ENCODE data around the gene CYB561D1. TPM values are rescaled to one million over a fixed set of nuclear protein-coding genes. Genes with fewer than 3 reads are reported as not detected.

CYB561D1 gene
- total RNA-seq, 1 experiment from 2014 or later: 11.7 TPM

DNA sequence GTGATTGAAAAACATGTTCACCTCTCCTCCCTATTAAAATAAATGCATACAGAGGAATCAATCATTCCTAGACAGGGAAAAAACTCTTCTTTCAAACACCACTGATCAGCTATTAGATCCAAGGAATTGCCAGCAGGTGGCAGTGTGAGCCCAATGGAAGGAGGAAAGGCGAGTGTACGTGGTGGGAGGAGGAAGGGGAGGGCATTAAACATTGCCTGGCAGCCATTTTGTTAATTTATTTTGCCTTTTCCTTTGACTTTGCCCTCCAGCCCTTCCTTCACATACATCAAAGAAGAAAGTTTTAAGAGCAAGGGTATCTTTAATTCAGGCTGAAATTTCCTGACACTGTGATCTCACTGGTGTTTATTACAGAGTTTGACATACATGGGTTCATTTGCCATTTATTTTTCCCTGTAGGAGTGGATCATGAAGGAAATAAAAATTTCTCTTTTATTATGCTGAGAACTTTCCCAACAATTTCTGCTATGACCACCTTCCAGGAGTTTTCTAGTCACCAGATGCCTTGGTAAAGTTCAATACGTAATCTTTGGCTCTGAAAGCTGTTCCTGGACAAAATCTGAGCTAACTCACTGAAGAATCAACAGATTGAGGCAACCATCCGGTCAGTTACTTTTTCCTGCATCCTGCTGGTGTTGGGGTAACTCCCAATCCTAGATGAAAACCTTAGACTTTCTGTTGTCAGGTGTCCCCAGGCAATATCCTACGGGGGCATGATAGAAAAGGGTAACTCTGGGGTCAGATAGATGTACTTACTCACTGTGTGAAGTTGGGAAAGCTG is 52.6 kb downstream of the CYB561D1 start:
- intact Hi-C loops (cut with micrococcal nuclease; ENCODE audit: unreplicated experiment): loop anchor here (1.0 to 5.0 kb wide), 9 partner anchors 24 to 560 kb away; partner anchors contain the start of gene AHCYL1
- peak; percentile 80 to 81 for DNase-seq

DNA sequence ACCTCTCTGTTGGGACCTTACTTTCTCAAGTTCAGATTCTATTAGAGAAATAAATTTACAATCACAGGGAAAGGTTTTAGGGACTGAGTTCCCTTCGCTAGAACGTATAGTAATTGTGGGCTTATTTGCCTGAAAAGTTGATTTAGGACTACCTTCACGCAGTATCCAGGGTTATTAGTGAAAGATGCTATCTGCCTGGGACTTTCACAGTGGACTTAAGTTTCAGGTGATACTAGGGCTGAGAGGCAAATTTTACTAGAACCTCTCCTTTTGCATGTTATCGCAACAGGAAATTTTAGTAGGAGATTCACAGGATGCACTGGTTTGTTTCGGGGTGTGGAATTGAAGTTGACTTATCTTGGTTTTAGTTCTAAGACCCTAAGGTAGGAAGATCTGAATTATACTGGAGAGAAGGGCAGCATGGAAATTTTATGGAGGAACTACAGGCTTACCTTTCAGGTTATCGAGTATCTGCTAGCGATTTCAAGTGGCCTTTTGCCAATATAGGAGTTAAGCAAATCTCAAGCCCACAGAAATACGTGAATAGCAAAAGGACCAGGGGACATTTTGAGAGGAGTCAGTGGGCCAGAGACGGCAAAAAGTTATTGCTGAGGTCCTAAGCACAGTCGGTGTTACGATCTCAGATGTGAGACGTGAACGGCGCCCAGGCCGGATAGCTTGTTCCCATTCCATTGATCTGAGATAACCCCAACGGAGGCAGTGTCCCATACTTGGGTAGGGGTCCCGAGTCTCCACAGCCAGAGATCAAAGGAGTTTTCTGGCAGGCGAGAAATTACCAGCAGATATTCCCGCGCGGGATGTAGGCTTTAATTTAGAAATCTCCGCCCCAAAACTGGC is 53.8 kb downstream of the CYB561D1 start:
- TSS peak; percentile 93 for BruUV-seq (replicated peaks)
- CTCF ChIA-PET: interaction anchor here (0.5 to 1.8 kb wide), 6 partner anchors 40 to 93 kb away, joined by 3 to 20 read pairs (median 5); partner anchors contain the start of gene AMPD2
- H3K27me3 ChIP-seq (ENCODE audit: insufficient read depth, low read depth): no peaks in the 10 kb centered on the region
- H3K27ac ChIP-seq: peak overlapping the region; percentile 91
- peaks cover 23% of the 10 kb centered on the region for H3K4me1 ChIP-seq (replicated peaks; ENCODE audit: insufficient read depth)
- peak in 1 of 2 experiments; percentile 46 for DNase-seq
- no peaks in the 10 kb centered on the region for H3K36me3 ChIP-seq (ENCODE audit: low read depth)
- no peaks in the 10 kb centered on the region for H3K9me2 ChIP-seq (ENCODE audit: insufficient read depth)
- H3K79me2 ChIP-seq (ENCODE audit: low read depth): peaks cover 61% of the 10 kb centered on the region
- H3K4me2 ChIP-seq: peak overlapping the region; percentile 95
- peaks cover 32% of the 10 kb centered on the region for H4K20me1 ChIP-seq (ENCODE audit: insufficient read depth)
- H3K9me3 ChIP-seq (ENCODE audit: insufficient read depth, low read depth): no peaks in the 10 kb centered on the region
- intact Hi-C loops (cut with micrococcal nuclease; ENCODE audit: unreplicated experiment): loop anchor here (2.0 to 5.0 kb wide), 4 partner anchors 23 to 455 kb away; no protein-coding TSS in a partner anchor
- H2AFZ ChIP-seq: peak overlapping the region; percentile 93
- POLR2A ChIA-PET (ENCODE audit: unreplicated experiment): interaction anchor here (0.6 to 1.3 kb wide), 7 partner anchors 16 to 235 kb away, joined by 3 to 10 read pairs (median 4); no protein-coding TSS in a partner anchor
- H3F3A ChIP-seq (ENCODE audit: insufficient read depth, low read depth): 0 out of 2 replicates have a peak, but pooled peaks cover 8% of the 10 kb centered on the region
- no peak for TF ChIP-seq EZH2 (IDR thresholded peaks at IDR 0.05; ENCODE audit: low read depth)
- TF ChIP-seq, protein P1, sequence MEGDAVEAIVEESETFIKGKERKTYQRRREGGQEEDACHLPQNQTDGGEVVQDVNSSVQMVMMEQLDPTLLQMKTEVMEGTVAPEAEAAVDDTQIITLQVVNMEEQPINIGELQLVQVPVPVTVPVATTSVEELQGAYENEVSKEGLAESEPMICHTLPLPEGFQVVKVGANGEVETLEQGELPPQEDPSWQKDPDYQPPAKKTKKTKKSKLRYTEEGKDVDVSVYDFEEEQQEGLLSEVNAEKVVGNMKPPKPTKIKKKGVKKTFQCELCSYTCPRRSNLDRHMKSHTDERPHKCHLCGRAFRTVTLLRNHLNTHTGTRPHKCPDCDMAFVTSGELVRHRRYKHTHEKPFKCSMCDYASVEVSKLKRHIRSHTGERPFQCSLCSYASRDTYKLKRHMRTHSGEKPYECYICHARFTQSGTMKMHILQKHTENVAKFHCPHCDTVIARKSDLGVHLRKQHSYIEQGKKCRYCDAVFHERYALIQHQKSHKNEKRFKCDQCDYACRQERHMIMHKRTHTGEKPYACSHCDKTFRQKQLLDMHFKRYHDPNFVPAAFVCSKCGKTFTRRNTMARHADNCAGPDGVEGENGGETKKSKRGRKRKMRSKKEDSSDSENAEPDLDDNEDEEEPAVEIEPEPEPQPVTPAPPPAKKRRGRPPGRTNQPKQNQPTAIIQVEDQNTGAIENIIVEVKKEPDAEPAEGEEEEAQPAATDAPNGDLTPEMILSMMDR (conservative IDR thresholded peaks at IDR 0.05): no peak
- H3K4me3 ChIP-seq: peak overlapping the region; percentile 93

More for the DNA sequence above, 52.6 kb downstream of the CYB561D1 start:
- Histone ChIP-seq H3K36me3 (ENCODE audit: low read depth) (no peaks in the 10 kb centered on the region), H3K9me2 (ENCODE audit: insufficient read depth) (no peaks in the 10 kb centered on the region), H3F3A (ENCODE audit: insufficient read depth, low read depth) (0 out of 2 replicates have a peak, but pooled peaks cover 8% of the 10 kb centered on the region), H3K9me3 (ENCODE audit: insufficient read depth, low read depth) (no peaks in the 10 kb centered on the region), H4K20me1 (ENCODE audit: insufficient read depth) (peaks cover 22% of the 10 kb centered on the region), H3K4me2 (peak overlapping the region; percentile 95), H3K4me1 (replicated peaks; ENCODE audit: insufficient read depth) (peaks cover 23% of the 10 kb centered on the region), H2AFZ (peak overlapping the region; percentile 88), H3K27ac (peak overlapping the region; percentile 91), H3K79me2 (ENCODE audit: low read depth) (peaks cover 49% of the 10 kb centered on the region), H3K27me3 (ENCODE audit: insufficient read depth, low read depth) (peaks cover 5% of the 10 kb centered on the region; the same call in 1 of the 2 replicates), H3K4me3 (peak overlapping the region; percentile 93)
- ChIA-PET POLR2A (ENCODE audit: unreplicated experiment) (no interaction called here), CTCF (interaction anchor here (0.6 to 2.1 kb wide), 12 partner anchors 24 to 877 kb away, joined by 3 to 22 read pairs (median 4); partner anchors contain the start of gene AHCYL1)
- no TSS peak for BruUV-seq (replicated peaks)
- TF ChIP-seq, protein P1 (conservative IDR thresholded peaks at IDR 0.05): peak; percentile 98
- TF ChIP-seq EZH2 (IDR thresholded peaks at IDR 0.05; ENCODE audit: low read depth): no peak
